ENCODE data around the gene SGCD.
A peak's percentile ranks its signal among the peaks of the same experiment; 100 is the strongest.

Gene SGCD

GRCh38 chr5:156759156-156759555 lies 432.2 kb downstream of the SGCD start:
- H3K9ac ChIP-seq (ENCODE audit: low read depth, low read length), result no peak overlapping the region
- no peaks in the 10 kb centered on the region for H3K36me3 ChIP-seq (ENCODE audit: insufficient read depth, low read length)
- H3K4me1 ChIP-seq (ENCODE audit: insufficient read depth, low read length), result peaks cover 7% of the 10 kb centered on the region
- no peaks in the 10 kb centered on the region for H3K9me3 ChIP-seq (ENCODE audit: control insufficient read depth, insufficient read depth, low read length)

GRCh38 chr5:156762771-156763170 lies 435.8 kb downstream of the SGCD start:
- Histone ChIP-seq H3K9me3 (ENCODE audit: control insufficient read depth, insufficient read depth, low read length) (no peaks in the 10 kb centered on the region), H3K36me3 (ENCODE audit: insufficient read depth, low read length) (no peaks in the 10 kb centered on the region), H3K9ac (ENCODE audit: low read depth, low read length) (no peak overlapping the region), H3K4me1 (ENCODE audit: insufficient read depth, low read length) (peaks cover 10% of the 10 kb centered on the region)

GRCh38 chr5:156764176-156764971 lies 437.4 kb downstream of the SGCD start:
- peaks cover 10% of the 10 kb centered on the region for H3K4me1 ChIP-seq (ENCODE audit: insufficient read depth, low read length)
- no peak overlapping the region for H3K9ac ChIP-seq (ENCODE audit: low read depth, low read length)
- H3K36me3 ChIP-seq (ENCODE audit: insufficient read depth, low read length), result no peaks in the 10 kb centered on the region
- no peaks in the 10 kb centered on the region for H3K9me3 ChIP-seq (ENCODE audit: control insufficient read depth, insufficient read depth, low read length)

DNA sequence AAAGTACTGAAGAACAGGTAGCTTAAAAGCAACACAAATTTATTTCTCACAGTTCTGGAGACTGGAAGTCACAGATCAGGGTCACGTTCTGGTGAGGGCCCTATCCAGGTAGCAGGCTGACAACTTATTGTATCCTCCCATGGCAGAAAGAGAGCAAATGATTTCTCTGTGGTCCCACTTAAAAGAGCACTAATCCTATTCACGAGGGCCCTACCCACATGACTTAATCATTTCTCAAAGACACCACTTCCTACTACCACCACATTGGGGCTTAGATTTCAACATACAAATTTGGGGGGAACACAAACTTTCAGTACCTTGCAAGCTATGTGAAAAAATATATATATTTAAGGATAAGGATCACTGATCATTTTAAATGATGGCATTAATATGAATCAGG lies 447.3 kb downstream of the SGCD start:
- H3K4me1 ChIP-seq (ENCODE audit: insufficient read depth, low read length), result peaks cover 1% of the 10 kb centered on the region; the same call in 1 of the 2 replicates
- no peaks in the 10 kb centered on the region for H3K36me3 ChIP-seq (ENCODE audit: insufficient read depth, low read length)
- peaks cover 5% of the 10 kb centered on the region; the same call in 1 of the 2 replicates for H3K9me3 ChIP-seq (ENCODE audit: control insufficient read depth, insufficient read depth, low read length)
- H3K9ac ChIP-seq (ENCODE audit: low read depth, low read length), result no peak overlapping the region

GRCh38 chr5:156778139-156778706 lies 451.3 kb downstream of the SGCD start:
- Histone ChIP-seq H3K9ac (ENCODE audit: low read depth, low read length) (no peak overlapping the region), H3K36me3 (ENCODE audit: insufficient read depth, low read length) (no peaks in the 10 kb centered on the region), H3K4me1 (ENCODE audit: insufficient read depth, low read length) (peaks cover 5% of the 10 kb centered on the region; the same call in 1 of the 2 replicates), H3K9me3 (ENCODE audit: control insufficient read depth, insufficient read depth, low read length) (peaks cover 5% of the 10 kb centered on the region; the same call in 1 of the 2 replicates)

- Histone ChIP-seq H3K9ac (ENCODE audit: low read depth, low read length) (no peak overlapping the region), H3K4me1 (ENCODE audit: insufficient read depth, low read length) (peaks cover 5% of the 10 kb centered on the region; the same call in 1 of the 2 replicates), H3K36me3 (ENCODE audit: insufficient read depth, low read length) (no peaks in the 10 kb centered on the region), H3K9me3 (ENCODE audit: control insufficient read depth, insufficient read depth, low read length) (peaks cover 5% of the 10 kb centered on the region; the same call in 1 of the 2 replicates)
These were observed 451.8 kb downstream of the SGCD start for GRCh38 chr5:156778752-156779151.

- H3K4me1 ChIP-seq (ENCODE audit: insufficient read depth, low read length), result peaks cover 5% of the 10 kb centered on the region; the same call in 1 of the 2 replicates
- no peaks in the 10 kb centered on the region for H3K36me3 ChIP-seq (ENCODE audit: insufficient read depth, low read length)
- no peak overlapping the region for H3K9ac ChIP-seq (ENCODE audit: low read depth, low read length)
- peaks cover 5% of the 10 kb centered on the region; the same call in 1 of the 2 replicates for H3K9me3 ChIP-seq (ENCODE audit: control insufficient read depth, insufficient read depth, low read length)
These were observed 452.5 kb downstream of the SGCD start for GRCh38 chr5:156779436-156779835.

DNA sequence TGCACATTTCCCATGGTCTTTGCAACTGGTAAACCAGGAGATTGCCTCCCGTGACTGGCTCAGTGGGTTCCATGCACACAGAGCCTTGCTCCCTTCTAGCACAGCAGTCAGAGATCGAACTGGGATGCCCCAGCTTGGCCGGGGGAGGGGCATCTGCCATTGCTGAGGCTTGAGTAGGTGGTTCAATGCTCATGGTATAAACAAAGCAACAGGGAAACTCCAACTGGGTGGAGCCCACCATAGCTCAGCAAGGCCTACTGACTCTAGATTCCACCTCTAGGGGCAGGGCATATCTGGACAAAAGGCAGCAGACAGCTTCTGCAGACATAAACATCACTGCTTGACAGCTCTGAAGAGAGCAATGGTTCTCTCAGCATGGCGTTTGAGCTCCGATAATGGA lies 456.1 kb downstream of the SGCD start:
- Histone ChIP-seq H3K9ac (ENCODE audit: low read depth, low read length) (no peak overlapping the region), H3K36me3 (ENCODE audit: insufficient read depth, low read length) (no peaks in the 10 kb centered on the region), H3K4me1 (ENCODE audit: insufficient read depth, low read length) (peaks cover 5% of the 10 kb centered on the region; the same call in 1 of the 2 replicates), H3K9me3 (ENCODE audit: control insufficient read depth, insufficient read depth, low read length) (peaks cover 3% of the 10 kb centered on the region; the same call in 1 of the 2 replicates)

- H3K9me3 ChIP-seq (ENCODE audit: control insufficient read depth, insufficient read depth, low read length), result no peaks in the 10 kb centered on the region
- H3K9ac ChIP-seq (ENCODE audit: low read depth, low read length), result no peak overlapping the region
- H3K36me3 ChIP-seq (ENCODE audit: insufficient read depth, low read length), result no peaks in the 10 kb centered on the region
- H3K4me1 ChIP-seq (ENCODE audit: insufficient read depth, low read length), result peaks cover 31% of the 10 kb centered on the region
These were observed 467.7 kb downstream of the SGCD start for GRCh38 chr5:156794687-156795086.

DNA sequence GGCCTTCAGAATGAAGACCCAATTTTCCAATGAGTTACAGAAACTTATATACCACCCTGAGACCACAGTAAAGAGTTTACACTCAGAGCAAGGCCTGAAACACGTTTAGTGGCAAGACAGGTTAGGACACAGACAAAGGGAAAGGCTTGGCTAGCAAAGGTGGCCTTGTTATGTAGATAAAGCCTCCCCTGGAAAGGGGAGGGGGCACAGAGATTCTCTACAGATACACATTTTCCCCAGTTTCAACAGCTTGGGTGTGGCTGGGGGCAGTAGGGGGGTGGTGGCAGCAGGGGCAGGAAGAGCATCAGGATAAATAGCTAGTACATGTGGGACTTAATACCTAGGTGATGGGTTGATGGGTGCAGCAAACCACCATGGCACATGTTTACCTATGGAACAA lies 471.2 kb downstream of the SGCD start:
- Histone ChIP-seq H3K4me1 (ENCODE audit: insufficient read depth, low read length) (peaks cover 58% of the 10 kb centered on the region), H3K9me3 (ENCODE audit: control insufficient read depth, insufficient read depth, low read length) (no peaks in the 10 kb centered on the region), H3K9ac (ENCODE audit: low read depth, low read length) (no peak overlapping the region), H3K36me3 (ENCODE audit: insufficient read depth, low read length) (no peaks in the 10 kb centered on the region)

GRCh38 chr5:156799171-156799570 lies 472.2 kb downstream of the SGCD start:
- Histone ChIP-seq H3K36me3 (ENCODE audit: insufficient read depth, low read length) (no peaks in the 10 kb centered on the region), H3K9me3 (ENCODE audit: control insufficient read depth, insufficient read depth, low read length) (no peaks in the 10 kb centered on the region), H3K9ac (ENCODE audit: low read depth, low read length) (no peak overlapping the region; the same call in 1 of the 2 replicates), H3K4me1 (ENCODE audit: insufficient read depth, low read length) (peaks cover 68% of the 10 kb centered on the region)

DNA sequence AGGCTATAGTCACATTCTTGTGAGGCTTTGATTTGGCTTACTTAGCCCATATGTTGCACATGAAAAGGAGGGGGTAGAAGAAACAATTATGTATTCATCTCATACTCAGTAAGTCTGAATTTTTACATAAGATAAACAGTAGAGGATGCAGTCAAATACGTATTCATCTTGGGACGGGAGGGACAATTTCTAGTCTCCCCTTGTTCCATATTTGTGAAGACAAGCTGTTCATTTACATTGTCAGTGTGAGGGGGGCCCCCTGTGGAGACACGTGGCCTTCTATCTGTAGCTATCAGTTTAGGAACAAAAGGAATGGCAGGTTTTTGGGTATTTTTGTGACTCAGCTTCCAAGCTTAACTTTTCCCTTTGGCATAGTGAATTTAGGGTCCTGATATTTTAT lies 474.0 kb downstream of the SGCD start:
- Histone ChIP-seq H3K4me1 (ENCODE audit: insufficient read depth, low read length) (peaks cover 72% of the 10 kb centered on the region), H3K36me3 (ENCODE audit: insufficient read depth, low read length) (no peaks in the 10 kb centered on the region), H3K9me3 (ENCODE audit: control insufficient read depth, insufficient read depth, low read length) (no peaks in the 10 kb centered on the region; the same call in 1 of the 2 replicates), H3K9ac (ENCODE audit: low read depth, low read length) (peak overlapping the region; percentile 19; the same call in 1 of the 2 replicates)

DNA sequence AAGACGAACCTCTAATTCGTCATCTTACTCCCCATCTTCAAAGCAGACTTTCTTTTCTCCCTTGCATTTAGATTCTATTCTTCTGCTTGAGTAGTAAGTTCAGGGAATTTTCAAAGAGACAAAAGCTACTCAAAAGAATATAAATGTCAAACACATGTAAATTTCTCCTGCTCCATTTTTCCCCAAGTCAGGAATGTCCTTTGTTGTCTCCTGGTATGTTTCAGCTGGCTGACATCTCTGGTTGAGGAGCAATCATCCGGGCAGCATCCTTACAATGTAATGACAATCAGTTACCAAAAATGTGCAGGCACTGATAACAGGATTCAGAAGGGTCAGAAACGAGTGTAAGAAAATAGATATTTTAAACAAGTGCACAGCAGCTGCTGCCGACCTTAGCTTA lies 475.5 kb downstream of the SGCD start:
- peak overlapping the region; percentile 9; the same call in 1 of the 2 replicates for H3K9ac ChIP-seq (ENCODE audit: low read depth, low read length)
- peaks cover 60% of the 10 kb centered on the region for H3K4me1 ChIP-seq (ENCODE audit: insufficient read depth, low read length)
- no peaks in the 10 kb centered on the region; the same call in 1 of the 2 replicates for H3K9me3 ChIP-seq (ENCODE audit: control insufficient read depth, insufficient read depth, low read length)
- H3K36me3 ChIP-seq (ENCODE audit: insufficient read depth, low read length), result no peaks in the 10 kb centered on the region

GRCh38 chr5:156803404-156803803 lies 476.4 kb downstream of the SGCD start:
- Histone ChIP-seq H3K4me1 (ENCODE audit: insufficient read depth, low read length) (peaks cover 57% of the 10 kb centered on the region), H3K9ac (ENCODE audit: low read depth, low read length) (peak overlapping the region; percentile 9; the same call in 1 of the 2 replicates), H3K9me3 (ENCODE audit: control insufficient read depth, insufficient read depth, low read length) (no peaks in the 10 kb centered on the region; the same call in 1 of the 2 replicates), H3K36me3 (ENCODE audit: insufficient read depth, low read length) (no peaks in the 10 kb centered on the region)

- Histone ChIP-seq H3K36me3 (ENCODE audit: insufficient read depth, low read length) (no peaks in the 10 kb centered on the region), H3K4me1 (ENCODE audit: insufficient read depth, low read length) (peaks cover 17% of the 10 kb centered on the region; the same call in 1 of the 2 replicates), H3K9ac (ENCODE audit: low read depth, low read length) (no peak overlapping the region), H3K9me3 (ENCODE audit: control insufficient read depth, insufficient read depth, low read length) (no peaks in the 10 kb centered on the region)
These were observed 486.0 kb downstream of the SGCD start for GRCh38 chr5:156812959-156813358.
